NCI-H2196 treated with DMSO at 0.1 percent for 48 hours (cell line): ENCODE results near the gene ZDHHC14.
A peak's percentile ranks its signal among the peaks of the same experiment; 100 is the strongest.
"Not testable (repeated sequence)": the region's sequence is repeated elsewhere in the genome, so short reads cannot be mapped to it uniquely, and the experiment has no call there.

ENCODE experiments used
- DNase-seq: peaks from one replicate; lab custom pipeline; 2025; ENCODE audit not compliant: unreplicated experiment; lab: John Stamatoyannopoulos, UW

The ZDHHC14 gene

DNA sequence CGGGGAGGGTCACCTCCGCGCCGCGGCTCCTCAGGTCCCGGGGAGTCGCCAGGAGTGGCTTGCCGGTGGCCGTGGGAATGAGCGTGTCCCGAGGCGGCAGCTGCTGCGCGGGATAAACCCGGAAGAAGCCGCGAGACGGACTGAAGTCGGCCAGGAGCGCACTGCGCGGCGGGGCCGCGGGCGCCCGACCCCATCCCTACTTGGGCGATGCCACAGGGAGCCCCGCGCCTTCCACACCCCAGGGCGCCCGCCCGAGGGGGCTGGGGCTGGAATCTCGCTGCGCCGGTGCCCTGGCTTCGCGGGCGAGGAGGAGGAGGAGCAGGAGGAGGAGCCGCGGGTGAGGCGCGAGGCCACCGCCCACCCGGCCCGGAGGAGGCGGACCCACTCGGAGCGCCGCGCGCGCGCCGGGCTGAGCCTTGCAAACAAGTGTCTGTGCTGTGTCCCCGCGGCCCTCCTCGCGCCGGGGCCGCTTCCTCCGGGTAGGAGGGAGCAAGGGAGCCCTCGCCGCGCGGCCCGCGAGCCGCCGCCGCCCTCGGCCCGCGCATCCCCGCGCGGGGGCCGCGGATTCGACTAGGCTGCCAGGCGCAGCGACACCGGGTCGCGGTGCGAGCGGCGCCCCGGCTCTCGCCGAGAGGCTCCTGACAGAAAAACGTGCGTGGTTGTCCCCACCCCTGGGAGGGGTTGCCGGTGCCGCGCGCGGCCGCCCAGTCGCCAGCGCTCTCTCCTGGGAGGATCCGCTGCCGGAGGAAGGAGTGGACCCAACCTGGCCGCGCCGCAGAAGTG, at the start of gene ZDHHC14:
TSS of gene ZDHHC14 (plus strand) at position 412 of the 783 bp plus-strand sequence.
- peak; percentile 31 for DNase-seq

DNA sequence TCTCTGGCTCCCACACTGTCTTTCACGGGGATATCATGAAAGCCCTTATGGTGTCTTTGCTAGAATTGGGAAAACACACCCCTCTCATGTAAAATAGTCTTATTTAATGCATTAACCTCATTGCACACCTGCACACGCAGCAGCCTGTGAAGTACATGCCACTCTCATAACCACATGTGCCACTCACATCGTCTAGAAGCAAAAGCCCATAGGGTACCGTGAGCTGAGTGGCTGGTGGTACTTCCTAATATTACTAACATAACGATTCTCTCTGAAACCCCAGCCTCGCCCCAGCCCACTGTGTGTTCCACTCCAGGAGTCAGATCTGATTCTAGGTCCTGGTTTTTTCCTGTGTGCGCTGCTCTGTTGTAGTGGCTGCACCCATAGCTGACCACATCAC, 48.2 kb upstream of the ZDHHC14 start:
- DNase-seq, result no peak

DNA sequence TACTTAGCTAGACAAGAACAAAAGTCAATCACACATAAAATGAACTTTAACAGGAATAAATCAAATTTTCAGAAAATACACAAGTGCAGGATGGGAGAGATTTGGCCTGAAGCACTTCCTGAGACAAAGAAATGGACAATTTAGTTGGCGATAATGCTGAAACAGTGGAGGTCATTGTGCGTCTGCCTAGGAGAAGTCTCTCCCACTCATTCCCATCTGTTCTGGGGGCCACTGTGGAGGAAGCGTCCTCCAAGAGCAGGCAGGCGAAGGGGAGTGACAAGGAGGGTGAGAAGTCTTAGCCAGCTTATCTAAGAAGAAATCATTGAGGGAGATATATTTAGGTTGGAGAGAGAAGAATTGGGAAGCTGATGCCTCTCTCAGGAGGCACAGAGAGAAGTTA, 47.5 kb upstream of the ZDHHC14 start:
- DNase-seq, result no peak

DNA sequence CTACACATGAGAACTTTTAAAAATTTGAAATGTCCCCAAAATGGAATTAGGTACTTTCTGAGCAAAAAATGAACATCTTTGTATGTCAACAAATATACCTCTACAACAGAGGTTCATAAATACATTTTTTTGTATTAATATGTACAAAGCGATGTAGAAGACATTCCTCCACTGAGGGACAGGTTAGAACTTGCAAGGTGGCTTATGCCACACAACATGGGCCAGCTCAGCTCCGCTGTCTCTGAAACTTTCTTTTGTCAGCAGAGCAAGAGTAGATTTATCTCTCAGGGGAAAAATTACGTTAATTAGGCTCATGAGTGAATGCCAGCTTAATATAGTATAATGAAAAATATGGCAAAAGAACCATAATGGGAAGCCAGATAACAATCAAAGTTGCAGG, 47.0 kb upstream of the ZDHHC14 start:
- no peak for DNase-seq

DNA sequence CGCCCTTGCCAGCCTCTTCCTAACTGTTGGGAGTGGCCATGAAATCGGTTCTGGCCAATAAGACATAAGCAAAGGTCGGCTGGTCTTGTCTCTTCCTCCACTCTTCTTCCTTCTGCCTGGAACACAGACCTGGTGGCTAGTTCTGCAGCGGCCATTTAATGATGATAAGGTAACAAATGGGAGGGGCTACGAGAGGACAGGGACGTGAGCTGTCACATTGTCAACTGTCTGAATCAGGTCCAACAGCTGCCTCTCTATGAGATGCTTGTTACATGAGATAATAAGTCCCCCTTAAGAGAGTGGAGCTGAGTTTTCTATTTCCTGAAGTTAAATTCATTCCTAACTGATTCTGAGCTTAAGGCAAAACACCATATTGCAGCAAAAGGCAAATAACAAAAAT, 45.2 kb upstream of the ZDHHC14 start:
- DNase-seq, result no peak

DNA sequence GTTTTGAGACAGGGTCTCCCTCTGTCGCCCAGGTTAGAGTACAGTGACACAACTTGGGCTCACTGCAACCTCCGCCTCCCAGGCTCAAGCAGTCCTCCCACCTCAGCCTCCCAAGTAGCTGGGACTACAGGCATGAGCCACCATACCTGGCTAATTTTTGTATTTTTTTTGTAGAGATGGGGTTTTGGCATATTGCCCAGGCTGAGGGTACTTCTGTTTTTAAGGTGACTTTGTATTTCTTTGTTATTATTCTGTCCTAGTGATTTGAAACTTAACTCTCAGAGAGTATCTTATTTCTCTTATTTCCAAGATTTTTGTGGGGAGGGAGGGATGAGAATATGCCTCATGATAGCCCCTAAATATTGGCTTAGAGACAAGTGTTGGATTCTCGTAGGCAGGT, 43.7 kb upstream of the ZDHHC14 start:
- not testable (repeated sequence) for DNase-seq

DNA sequence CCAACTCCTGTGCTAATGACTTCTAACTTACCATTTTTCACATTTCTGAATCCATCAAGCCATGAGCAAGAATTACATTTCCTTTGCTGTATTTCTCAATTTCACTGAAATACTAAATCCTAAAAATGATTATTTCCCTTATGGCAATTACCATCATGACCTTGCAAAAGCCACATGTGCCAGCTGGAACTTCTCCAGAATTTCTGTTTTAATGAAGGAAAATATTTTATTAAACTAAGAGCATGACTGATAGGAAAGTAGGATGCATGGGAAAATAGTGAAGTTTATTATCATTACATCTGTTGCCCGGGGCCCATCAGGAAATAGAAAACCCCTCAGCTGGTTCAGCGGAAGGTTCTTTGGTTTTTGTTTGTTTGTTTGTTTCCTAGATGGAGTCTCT, 43.2 kb upstream of the ZDHHC14 start:
- DNase-seq, result no peak

DNA sequence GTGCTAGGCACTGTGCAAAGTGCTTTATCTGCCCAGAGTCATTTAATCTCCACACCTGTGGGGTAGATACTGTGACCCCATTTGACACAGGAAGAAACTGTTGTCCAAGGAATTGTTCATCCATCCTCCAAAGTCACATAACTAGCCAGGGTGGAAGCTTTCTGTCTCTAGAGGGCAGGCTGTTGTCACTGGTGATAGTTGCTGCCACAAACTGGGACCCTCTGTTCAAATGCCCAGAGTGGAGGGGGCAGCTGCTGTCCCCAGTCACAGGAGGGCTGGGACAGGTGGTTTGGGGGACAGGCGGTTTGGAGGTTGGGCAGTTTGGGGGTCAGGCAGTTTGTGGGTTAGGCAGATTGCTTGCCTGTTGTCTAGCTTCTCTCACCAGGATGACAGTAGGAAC, 41.6 kb upstream of the ZDHHC14 start:
- no peak for DNase-seq

DNA sequence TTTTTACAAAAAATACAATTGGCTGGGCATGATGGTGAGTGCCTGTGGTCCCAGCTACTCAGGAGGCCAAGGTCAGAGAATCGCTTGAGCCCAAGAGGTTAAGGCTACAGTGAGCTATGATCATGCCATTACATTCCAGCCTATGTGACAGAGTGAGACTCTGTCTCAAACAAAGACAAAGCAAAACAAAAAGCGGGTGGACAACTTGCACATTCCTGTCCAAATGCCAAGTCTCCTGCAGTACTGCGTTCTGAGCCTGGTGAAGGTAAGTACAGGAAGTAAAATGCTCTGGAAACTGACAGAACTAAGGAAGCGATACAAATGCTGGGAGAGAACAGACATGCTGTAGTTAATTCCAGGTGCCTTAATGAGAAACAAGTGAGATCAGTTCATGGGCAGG, 37.3 kb upstream of the ZDHHC14 start:
- DNase-seq, result no peak

DNA sequence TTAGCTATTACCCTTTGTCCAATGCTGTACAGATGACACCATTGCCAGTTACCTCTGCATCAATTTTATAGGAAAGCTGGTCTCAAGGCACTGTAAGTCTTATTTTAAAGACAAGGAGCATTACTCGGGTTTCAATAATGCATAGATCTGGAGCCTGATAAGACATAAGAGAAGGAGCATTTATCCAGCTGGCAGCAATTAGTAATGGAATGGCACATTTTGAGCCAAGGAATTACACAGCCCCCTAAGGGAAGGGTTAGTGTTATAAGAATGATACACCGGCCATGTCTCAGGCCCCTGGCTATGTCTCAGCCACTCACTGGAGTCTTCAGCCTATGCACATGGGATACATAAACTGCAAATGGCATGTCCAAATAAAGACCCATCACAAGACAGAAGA, 34.6 kb upstream of the ZDHHC14 start:
- no peak for DNase-seq

DNA sequence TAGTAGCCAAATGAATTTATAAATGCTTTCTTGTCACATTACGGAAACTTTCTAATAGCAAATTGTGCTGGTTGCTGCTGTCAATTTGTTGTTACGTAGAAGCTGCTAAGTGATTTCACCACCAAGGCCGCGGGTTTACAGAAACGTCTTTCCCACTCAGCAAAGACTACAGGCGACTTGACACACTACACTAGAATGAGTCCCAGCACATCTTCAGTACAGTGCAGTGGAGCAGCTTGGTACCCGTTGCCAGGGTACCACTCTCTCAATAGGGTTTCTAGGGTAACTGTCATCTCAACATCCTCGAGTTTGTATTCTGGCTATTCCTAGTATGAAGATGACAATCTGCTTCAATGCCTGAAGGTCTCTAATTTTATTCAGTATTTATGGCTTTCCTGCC, 22.7 kb upstream of the ZDHHC14 start:
- no peak for DNase-seq

DNA sequence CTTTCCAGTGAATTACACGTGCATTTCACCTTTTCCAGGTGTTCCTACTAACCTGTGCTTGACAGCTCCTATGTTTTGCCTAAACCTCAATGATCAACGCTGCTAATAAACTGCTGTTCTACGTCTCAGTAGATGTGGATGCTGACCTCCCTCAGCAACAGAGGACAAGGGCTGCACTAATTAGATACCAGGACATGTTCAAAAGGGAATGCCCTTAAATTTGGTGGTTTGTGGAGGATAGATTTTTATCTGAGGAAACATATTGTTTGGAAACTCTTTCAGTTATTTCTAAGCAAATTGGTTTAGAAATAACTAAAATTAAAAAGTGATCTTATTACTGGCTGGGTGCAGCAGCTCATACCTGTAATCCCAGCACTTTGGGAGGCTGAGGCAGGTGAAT, 19.1 kb upstream of the ZDHHC14 start:
- DNase-seq, result no peak

DNA sequence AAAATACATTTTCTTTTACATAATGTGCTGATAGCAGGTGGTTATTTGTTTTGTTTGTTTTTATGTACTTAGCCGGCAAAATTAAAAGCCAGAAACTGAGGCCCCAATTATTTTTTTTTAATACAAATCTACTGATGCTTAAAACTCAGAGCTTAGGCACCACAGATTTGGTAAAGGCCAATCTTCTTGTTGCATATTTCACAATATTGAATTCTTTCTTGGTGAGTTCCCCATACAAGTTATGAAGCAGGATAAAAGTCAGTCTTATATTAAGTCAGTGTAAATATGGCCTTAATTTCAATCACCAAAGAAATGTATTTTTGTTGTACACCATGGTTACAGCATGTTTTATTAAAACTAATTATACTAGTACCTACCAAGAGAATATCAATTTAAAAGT, 16.3 kb upstream of the ZDHHC14 start:
- DNase-seq, result no peak

DNA sequence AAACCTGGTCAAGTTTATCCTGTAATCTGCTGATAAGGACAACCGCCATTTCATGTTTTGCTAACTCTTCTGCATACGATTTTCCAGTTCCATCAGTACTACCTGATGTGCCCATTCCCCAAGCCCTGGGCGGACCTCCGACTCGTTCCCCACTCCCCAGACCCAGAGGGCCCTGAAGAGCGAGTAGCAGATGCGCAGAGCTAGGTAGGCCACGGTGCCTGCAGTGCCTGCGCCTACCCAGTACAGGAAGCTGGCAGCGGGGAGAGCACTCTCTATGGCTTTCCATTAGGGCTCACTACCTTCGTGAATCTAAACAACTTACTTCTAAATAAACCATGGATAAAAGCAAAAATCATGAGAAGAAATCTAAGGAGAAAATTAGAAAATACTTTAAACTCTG, 14.3 kb upstream of the ZDHHC14 start:
- DNase-seq, result no peak

DNA sequence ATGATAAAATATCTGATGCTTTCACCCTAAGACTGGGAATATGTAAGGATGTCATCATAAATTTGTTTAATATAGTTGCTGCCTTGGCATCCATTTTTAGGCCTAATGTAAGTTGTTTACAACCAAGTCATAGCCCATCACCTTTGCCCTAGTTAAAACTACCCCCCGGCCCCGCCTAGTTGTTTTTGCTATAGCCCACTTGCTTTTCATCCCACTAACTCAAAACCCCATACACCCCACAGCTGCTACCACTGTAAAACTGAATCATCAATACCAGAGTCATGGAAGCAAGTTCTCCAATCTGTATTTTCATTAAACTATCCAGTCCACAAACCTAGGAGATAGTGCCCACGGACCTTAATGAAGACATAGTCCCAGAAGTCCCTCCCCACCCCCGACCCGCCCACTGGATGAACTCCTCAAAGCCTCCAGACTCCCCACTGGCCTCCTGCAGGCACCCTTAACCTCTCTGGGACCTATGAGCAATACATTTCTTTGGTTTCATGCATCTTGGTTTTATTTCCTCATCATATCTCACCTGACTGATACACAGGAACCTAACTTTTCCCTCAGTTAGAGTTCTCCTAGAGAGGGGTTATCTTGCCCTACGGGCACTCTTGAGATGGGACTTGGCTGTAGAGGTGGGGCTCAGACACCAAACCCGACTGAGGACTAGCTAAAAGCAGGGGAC, 12.5 kb upstream of the ZDHHC14 start:
- no peak for DNase-seq

DNA sequence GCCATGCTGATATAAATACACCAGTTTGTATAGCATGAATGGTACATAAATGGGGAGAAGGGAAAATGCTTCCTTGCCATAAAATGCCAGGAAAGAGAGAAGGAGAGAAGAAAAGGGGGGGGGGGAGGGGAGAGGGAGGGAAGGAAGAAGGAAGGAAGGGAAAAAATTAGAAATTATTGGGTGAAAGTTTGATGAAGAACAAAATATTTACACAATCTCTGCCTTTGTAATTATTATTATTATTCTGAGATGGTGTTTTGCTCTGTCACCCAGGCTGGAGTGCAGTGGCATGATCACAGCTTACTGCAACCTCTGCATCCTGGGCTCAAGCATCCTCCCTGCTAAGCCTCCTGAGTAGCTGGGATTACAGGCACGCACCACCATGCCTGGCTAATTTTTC, 10.2 kb upstream of the ZDHHC14 start:
- DNase-seq, result no peak

DNA sequence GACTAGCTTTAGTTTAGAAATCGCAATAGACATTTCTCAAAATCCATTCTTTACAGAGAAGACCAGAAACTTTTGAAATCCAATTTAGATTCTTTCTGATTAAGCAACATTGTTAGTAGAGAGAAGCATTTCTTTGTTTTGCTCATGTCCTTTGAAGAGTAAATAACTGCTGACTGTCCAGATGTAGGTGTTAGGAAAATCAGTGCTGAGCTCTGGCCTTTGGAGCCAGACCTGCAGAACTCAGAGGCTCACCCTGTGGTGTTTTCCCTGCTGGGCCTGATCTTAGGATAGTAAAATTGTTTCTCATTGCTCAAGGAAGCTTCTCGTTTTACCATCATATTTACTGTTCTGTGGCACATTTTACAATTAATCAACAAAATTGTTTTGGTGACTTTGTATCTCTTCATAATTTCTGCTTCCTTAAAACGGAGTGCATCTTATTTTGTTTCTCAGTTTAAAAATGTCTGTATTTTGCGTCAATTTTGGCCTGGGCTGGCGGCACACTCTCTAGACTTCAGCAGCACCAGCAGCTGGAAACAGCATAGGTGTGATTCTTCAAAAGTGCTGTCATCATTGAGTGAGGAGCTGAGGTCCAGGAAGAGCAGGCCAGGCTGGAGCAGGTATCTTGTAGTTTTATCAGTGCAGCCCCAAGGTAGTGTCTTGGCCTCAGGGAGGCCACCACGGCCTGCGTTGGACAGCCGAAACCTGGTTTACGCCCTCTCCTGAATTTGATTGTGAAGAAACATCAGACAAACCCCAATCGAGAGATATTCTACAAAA, 8.3 kb upstream of the ZDHHC14 start:
- DNase-seq, result no peak

DNA sequence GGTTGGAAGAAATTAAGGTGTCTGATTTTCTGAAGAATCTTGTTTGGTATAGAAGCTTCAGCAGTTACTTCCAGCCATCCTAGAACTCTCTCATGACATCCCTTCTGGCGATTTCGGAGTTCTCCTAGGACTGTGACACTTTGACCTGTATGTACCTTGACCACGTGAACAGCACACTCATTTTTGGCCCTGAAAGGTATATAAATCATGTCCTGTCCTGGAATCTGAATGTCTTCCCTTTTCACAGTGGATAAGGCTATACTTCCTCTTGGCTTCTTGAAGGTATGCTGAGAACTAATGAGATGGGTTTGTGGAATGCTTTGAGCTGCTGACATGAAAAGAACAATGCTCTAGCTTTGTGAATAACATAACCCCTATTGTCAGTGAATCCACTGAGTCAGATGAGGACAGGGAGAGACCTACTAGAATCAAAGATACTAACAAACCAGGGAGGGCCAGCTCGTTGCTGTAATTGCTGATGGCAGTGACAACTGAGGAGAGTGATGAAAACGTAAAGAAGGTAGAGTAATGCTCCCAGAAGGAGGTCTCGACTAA, 6.0 kb upstream of the ZDHHC14 start:
- DNase-seq, result no peak

DNA sequence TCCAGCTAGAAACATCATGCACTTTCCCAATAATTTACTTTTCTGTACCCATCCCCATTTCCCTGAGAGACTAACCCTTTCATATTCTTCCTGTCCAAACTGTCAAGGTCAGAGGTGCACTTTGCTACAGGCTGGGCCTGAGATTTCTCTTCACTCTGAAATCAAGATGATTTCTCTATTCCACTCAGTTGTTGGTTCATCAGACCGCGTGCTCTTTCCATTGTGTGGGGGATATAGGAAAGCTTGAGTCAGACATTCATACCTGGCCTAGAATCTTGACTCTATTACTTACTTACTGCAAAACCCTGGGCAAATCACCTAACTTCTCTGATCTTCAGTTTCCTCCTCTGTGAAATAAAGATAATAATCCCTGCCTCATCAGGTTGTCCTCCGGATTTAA, 4.7 kb upstream of the ZDHHC14 start:
- DNase-seq, result no peak

DNA sequence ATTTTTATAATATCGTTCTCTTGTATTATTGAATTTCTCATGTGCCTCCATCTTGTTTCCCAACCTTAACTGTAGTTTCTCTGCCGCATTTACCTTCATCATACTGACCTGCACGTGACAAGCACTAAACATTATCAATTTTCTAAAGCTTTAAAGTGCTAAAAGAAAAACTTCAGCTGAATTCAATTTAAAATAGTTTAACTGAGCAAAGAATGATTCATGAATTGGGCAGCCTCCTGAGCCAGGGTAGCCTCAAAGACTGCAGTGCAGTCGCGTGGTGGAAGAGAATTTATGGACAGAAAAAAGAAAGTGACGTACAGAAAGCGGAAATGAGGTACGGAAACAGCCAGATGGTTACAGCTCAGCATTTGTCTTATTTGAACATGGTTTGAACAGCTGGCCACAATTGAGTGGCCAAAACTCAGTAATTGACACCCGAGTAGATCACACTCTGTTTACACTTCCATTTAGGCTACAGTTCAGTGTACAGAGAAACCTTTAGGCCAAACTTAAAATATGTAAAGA, 4.2 kb upstream of the ZDHHC14 start:
- DNase-seq, result peak; percentile 26

DNA sequence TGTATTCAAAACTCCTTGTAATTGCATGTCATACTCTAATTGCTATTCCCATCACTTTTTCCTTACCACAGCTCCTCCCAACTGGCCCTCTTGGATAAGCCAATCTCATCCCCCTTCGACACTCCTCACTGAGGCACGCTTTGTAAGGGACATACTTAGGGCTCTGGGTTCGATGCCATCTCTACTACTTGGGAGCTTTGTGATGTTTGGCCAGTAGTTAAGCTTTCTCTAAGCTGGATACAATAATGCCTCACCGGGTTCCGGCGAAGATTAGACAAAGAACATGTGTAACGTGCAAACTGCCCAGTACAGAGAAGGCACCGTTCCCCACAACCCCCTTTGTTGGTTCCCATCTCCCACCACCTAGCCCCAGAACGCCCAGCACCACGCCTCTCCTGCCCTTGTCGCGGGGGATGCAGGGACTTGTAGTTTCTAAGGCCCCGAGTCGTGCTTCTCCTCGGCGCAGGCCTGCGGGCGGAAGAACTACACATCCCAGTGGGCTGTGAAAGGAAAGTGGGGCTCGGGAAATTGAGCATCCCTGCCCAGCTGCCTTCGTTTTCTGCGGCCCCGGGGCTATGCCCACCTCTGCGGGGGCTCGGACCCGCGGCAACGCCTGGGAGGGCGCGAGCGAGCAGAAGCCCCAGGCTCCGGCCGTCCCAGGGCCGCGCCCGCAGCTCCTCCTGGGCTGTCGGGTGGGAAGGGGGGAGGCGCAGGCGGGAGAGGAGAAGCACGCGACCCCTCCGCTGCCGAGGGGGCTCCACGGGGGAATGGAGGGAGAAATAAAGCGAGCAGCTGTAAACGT, 1.1 kb upstream of the ZDHHC14 start:
- peak; percentile 57 for DNase-seq
